OCI-LY1 (cell line): Measurements from ENCODE around the gene PRUNE2.

Experiments used
- CTCF ChIP-seq: fragments of 200-600 bp; sonication (generic), shearing (Covaris generic); IDR thresholded peaks from 2 replicates; pipeline ENCODE4 v1.5.1; 2017; ENCODE audit warnings: mild to moderate bottlenecking, antibody characterized with exemption, low read length, moderate library complexity, mixed read lengths
- EZH2 ChIP-seq: fragments of 200-600 bp; sonication (generic), shearing (Covaris generic); IDR thresholded peaks from 2 replicates; pipeline ENCODE4 v1.8.0; 2017; ENCODE audit warnings: borderline replicate concordance, mixed run types, mild to moderate bottlenecking, antibody characterized with exemption, low read length, moderate library complexity, mixed read lengths

GRCh38 chr9:76897804-76898525 is 7.9 kb downstream of the PRUNE2 start:
- TF ChIP-seq CTCF (no peak), EZH2 (no peak)
